ENCODE data around the gene AGMO.

Gene AGMO

DNA sequence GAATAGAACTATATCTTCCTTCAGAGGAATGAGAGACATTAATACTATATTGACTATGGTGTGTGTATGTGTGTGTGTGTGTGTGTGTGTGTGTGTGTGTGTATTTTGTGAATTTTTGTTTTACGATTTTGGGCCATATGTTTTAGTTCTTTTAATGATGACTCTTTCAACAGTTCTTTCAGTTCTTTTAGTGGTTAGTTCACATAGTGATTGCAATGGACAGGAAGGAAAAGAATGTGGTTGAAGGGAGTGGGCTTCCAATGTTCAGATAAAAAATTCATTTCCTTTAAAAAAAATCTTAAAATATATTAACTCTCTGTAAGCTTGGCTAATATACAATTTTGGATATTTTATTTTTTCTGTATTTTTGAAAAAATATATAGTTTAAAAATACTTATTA is 343.6 kb downstream of the AGMO start:
- DNase-seq (ENCODE audit: low read depth), result no peak

DNA sequence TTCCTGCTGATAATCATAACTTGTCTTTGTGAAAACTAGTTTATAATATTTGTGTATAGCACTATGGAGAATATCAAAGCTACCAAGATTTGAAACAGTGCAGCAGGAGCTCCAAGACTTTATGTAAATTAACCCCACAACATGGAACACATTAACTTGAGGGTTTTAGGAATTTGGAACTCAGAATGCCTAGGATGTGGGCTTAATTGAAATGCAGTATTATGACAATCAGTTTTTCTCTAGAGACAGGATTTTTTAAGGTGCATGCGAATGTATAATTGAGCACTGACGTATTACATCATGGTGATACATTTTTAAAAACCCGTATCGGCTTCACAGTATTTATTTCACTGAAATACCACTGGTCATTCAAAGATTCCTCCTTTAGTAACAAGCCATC is 346.2 kb downstream of the AGMO start:
- peak; percentile 68 for DNase-seq (ENCODE audit: low read depth)

GRCh38 chr7:15214976-15215375 is 346.8 kb downstream of the AGMO start:
- peak; percentile 19 for DNase-seq (ENCODE audit: low read depth)

DNA sequence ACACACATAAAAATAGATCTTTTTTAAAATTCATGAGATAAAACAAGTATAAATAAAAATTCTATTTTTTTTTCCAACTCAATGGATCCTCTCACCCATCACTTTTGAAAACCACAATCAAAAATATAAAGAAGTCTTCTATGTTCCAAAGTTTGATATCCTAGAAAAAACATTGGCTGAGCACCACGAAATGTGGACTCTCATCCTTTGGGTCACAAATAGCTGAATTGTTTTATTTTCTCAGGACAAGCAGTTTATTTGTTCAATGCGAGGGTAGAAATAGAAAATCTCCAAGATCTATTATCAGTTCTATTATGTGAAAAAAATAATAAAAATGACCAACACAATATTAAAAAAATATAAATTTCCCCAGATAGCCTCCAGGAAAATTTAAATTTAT is 348.7 kb downstream of the AGMO start:
- DNase-seq (ENCODE audit: low read depth), result no peak

DNA sequence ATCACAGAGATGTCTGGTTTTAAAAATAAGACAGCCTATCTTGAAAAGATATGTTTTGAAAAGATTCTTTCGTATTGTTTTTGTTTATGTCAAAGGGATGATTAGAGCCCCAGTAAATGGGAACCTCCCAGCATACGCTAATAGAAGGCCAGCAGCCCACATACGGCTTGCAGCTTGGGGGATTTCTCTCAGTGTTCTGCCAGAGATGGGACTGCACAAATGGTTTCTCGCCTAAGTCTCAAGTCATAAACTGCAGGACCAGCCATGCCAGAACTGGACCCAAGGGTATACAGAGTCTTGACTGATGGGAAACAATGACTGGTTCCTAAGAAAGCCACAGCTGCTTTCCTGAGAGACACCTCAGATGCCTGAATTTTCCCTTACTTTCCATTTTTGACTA is 352.4 kb downstream of the AGMO start:
- DNase-seq (ENCODE audit: low read depth), result no peak

DNA sequence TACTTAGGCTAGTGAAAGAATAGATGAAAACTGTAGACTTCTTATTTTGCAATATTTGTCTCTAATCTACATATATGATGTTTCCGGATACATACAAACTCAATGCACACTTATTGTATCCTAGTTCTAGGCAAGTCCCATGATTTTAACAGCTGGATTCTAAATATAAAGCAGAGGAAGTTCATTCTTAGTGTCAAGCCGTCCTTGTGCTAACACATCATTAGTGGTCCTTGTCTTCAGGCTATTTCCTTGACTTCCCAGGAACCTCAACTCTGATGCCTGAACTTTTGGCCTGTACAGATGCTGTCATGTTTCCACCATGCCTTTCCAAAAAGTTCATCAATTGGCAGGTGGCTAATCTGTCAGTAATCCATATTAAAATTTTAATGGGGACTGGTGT is 357.4 kb downstream of the AGMO start:
- DNase-seq (ENCODE audit: low read depth), result no peak

DNA sequence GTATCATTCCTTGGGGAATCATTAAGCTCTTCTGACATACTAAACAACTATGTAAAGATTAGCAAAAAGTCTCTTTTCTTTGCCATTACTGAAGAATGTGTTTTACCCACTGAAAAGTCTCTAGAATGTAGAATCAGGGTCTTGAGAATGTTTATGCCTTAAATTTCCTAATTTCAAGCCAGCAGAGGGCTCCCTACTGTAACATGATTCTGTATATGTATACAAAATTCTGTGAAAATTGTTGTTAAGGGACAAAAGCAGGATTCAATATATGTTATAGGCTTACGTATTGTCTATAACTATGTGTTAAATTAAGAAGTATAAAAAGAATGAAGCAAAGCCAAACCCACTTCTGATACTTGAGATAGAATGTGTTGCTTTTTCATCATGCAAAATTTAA is 362.3 kb downstream of the AGMO start:
- DNase-seq (ENCODE audit: low read depth), result peak; percentile 3

GRCh38 chr7:15197042-15197977 is 364.5 kb downstream of the AGMO start:
- no peak for DNase-seq (ENCODE audit: low read depth)

GRCh38 chr7:15178065-15178464 is 383.8 kb downstream of the AGMO start:
- DNase-seq (ENCODE audit: low read depth), result no peak

DNA sequence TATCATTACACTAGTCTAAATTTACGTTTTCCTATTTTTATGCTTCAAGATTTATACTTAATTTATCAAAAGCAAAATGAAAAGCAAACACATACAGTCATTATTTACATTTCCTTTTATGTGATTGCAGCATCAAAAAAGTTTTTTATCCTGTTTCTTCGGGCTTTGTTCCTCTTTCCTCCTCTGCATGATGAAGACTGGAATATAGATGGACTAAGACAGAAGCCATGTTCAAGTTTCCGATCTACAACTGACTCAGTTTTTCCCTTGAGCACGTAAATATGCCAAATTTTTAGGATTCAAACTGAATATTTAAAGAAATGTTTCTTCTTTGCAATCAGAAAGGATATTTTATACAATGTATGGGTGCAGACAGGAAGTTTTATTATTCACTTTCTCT is 385.7 kb downstream of the AGMO start:
- DNase-seq (ENCODE audit: low read depth), result no peak

- no peak for DNase-seq (ENCODE audit: low read depth)
These were observed 386.7 kb downstream of the AGMO start for GRCh38 chr7:15175152-15175551.

DNA sequence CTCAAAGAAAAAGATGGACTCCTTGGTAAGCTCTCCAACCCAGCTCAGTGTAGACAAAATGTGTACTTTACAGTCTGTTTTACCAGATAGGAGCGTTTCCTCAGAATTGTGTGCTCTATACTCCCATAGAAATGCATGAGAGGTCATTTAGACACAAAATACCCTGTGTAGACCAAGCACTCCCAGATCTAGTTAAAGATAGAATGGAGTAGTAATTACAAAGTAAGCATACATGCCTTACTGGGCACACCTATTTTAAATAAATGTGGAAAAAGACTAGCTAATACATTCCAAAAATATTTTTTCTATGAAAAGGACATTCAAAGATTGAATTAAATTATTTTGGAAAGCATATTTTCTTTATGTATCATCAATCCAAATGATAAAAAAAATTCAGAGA is 387.3 kb downstream of the AGMO start:
- no peak for DNase-seq (ENCODE audit: low read depth)

DNA sequence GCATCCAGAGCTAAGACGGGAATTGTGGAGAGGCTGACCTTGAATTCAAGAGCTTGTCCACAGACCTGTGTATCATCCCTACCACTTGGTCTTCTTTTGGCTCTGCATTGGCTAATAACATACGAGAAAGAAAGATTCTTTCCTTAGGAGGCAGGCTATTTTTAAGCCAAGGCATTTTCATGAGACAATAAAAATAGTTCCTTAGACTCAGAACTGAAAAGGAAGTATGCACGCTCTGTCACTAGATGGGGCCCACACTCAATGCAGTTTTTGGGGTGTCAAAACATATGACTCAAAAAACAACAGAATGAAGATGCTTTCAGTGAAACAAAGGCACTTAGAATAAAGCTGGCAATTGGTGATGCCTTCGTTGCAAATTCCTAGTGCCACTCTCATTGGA is 393.3 kb downstream of the AGMO start:
- DNase-seq (ENCODE audit: low read depth), result no peak

- no peak for DNase-seq (ENCODE audit: low read depth)
These were observed 393.9 kb downstream of the AGMO start for GRCh38 chr7:15167912-15168311.

DNA sequence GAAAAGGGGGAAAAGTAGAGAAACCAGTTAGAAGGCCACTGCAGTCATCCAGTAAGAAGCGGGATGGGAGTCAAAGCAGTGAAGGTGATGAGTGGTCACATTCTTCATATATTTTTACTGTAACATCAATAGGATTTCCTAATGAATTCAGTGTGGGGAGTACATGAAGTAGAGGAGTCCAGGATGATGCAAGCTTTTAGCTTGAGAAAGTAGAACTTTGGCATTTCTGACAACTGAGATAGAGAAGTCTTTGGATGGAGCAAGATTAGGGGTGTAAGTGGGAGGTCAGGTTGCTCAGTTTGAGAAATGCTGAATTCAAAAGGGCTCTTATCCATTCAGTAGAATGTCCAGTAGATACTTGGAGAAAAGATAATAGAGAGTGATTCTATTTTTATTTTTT is 395.2 kb downstream of the AGMO start:
- no peak for DNase-seq (ENCODE audit: low read depth)

DNA sequence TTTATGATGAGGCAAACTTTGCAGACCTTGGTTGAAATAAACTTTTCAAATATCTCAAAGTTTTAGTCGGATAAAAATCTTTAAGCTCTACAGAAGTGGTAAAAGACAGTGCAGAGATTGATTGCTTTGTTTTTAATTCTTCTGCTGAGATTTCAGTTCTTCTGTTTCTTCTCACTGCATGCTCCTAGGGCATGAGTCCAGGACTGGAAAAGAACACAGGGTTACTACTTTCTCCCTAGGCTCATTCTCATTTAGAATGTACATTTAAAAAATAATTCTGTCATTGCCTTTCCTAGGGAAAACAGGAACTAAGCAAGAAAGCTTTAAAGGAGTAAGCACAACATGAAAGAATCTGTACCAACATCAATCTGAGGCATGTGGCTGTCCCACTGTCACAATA is 402.6 kb downstream of the AGMO start:
- no peak for DNase-seq (ENCODE audit: low read depth)

DNA sequence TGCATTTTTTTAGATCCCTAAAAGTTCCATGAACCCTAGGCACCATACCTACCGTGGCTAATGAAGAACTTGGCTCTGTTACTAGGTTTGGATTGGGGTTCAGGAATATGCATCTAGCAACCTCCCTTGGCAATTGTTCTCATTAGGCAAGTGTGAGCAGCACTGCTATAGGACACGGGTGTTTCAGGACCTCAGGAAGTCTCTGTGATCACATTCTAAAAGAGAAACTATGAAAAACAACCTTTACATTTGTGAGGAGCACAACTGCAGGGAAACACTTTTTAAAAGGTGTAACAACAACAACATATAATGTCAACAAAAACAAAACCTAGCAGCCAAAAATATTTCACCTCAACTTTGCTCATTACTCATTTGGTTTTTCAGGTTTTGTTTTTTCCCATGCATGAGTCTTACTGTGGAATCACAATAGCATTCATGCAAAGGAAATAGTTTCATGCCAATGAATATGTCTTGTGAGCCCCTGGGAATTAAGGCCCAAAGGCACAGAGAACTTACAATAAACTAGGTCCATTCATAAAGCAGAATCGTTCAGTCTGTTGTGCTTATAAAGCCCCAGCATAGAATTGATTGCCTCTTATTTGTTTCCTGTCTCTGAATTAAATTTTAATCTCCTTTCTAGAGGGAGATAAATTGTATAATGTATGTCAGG is 403.5 kb downstream of the AGMO start:
- no peak for DNase-seq (ENCODE audit: low read depth)

Measured in fibroblast of gingiva (primary cell).